Measurements from ENCODE around the gene RRN3. TPM values are rescaled to one million over a fixed set of nuclear protein-coding genes. Genes with fewer than 3 reads are reported as not detected.
"Not testable (repeated sequence)": the region's sequence is repeated elsewhere in the genome, so short reads cannot be mapped to it uniquely, and the experiment has no call there.

RRN3 gene
- total RNA-seq, 2 experiments from 2014 or later = 49.9 to 50.1 TPM

- not testable (repeated sequence) for H3K27ac Mint-ChIP-seq, H3K9me3 Mint-ChIP-seq, H3K27me3 Mint-ChIP-seq, H3K4me3 Mint-ChIP-seq, H3K36me3 Mint-ChIP-seq, H3K4me1 Mint-ChIP-seq, DNase-seq
Observed at GRCh38 chr16:15130256-15130932, 36.3 kb upstream of the RRN3 start.

- not testable (repeated sequence) for H3K27me3 Mint-ChIP-seq, DNase-seq, H3K4me1 Mint-ChIP-seq, H3K9me3 Mint-ChIP-seq, H3K27ac Mint-ChIP-seq, H3K36me3 Mint-ChIP-seq, H3K4me3 Mint-ChIP-seq
Observed at GRCh38 chr16:15127641-15128425, 33.8 kb upstream of the RRN3 start.

GRCh38 chr16:15100372-15100987 is 6.4 kb upstream of the RRN3 start:
- H3K4me1 Mint-ChIP-seq, H3K27ac Mint-ChIP-seq, H3K27me3 Mint-ChIP-seq, H3K36me3 Mint-ChIP-seq, DNase-seq, H3K9me3 Mint-ChIP-seq, H3K4me3 Mint-ChIP-seq: not testable (repeated sequence)

GRCh38 chr16:15099366-15099909 is 5.4 kb upstream of the RRN3 start:
- not testable (repeated sequence) for H3K4me3 Mint-ChIP-seq, H3K27me3 Mint-ChIP-seq

GRCh38 chr16:15096583-15096972 is 2.5 kb upstream of the RRN3 start:
- not testable (repeated sequence) for DNase-seq, H3K4me1 Mint-ChIP-seq, H3K27me3 Mint-ChIP-seq, H3K27ac Mint-ChIP-seq, H3K4me3 Mint-ChIP-seq, H3K9me3 Mint-ChIP-seq, H3K36me3 Mint-ChIP-seq

More at GRCh38 chr16:15099366-15099909, 5.4 kb upstream of the RRN3 start:
- H3K4me1 Mint-ChIP-seq, H3K9me3 Mint-ChIP-seq, H3K27ac Mint-ChIP-seq, DNase-seq, H3K36me3 Mint-ChIP-seq: not testable (repeated sequence)

GRCh38 chr16:15093571-15093954 is 509 bp downstream of the RRN3 start:
- DNase-seq, H3K4me1 Mint-ChIP-seq, H3K27me3 Mint-ChIP-seq, H3K9me3 Mint-ChIP-seq: not testable (repeated sequence)
- Mint-ChIP-seq H3K27ac (peak overlapping the region; percentile 97), H3K36me3 (peaks cover 15% of the 10 kb centered on the region), H3K4me3 (peak overlapping the region; percentile 96)

GRCh38 chr16:15090663-15091269 is 3.3 kb downstream of the RRN3 start:
- not testable (repeated sequence) for DNase-seq, H3K9me3 Mint-ChIP-seq, H3K27me3 Mint-ChIP-seq, H3K27ac Mint-ChIP-seq, H3K4me3 Mint-ChIP-seq
- H3K4me1 Mint-ChIP-seq = peaks cover 11% of the 10 kb centered on the region
- peaks cover 15% of the 10 kb centered on the region for H3K36me3 Mint-ChIP-seq

- DNase-seq, H3K9me3 Mint-ChIP-seq, H3K27ac Mint-ChIP-seq, H3K4me3 Mint-ChIP-seq, H3K4me1 Mint-ChIP-seq, H3K27me3 Mint-ChIP-seq: not testable (repeated sequence)
- H3K36me3 Mint-ChIP-seq = peaks cover 23% of the 10 kb centered on the region
Observed at GRCh38 chr16:15082788-15083187, 11.3 kb downstream of the RRN3 start.

- not testable (repeated sequence) for H3K27ac Mint-ChIP-seq, DNase-seq, H3K4me3 Mint-ChIP-seq, H3K27me3 Mint-ChIP-seq, H3K4me1 Mint-ChIP-seq, H3K9me3 Mint-ChIP-seq
- H3K36me3 Mint-ChIP-seq = peaks cover 28% of the 10 kb centered on the region
Observed at GRCh38 chr16:15080883-15081282, 13.2 kb downstream of the RRN3 start.

GRCh38 chr16:15076161-15076560 is 17.9 kb downstream of the RRN3 start:
- H3K27me3 Mint-ChIP-seq, DNase-seq, H3K4me3 Mint-ChIP-seq, H3K4me1 Mint-ChIP-seq, H3K9me3 Mint-ChIP-seq: not testable (repeated sequence)
- H3K27ac Mint-ChIP-seq = peak overlapping the region; percentile 61
- H3K36me3 Mint-ChIP-seq = peaks cover 29% of the 10 kb centered on the region

- H3K27ac Mint-ChIP-seq = no peak overlapping the region
- DNase-seq = no peak
- peaks cover 24% of the 10 kb centered on the region for H3K36me3 Mint-ChIP-seq
- H3K4me1 Mint-ChIP-seq = peaks cover 5% of the 10 kb centered on the region
- no peaks in the 10 kb centered on the region for H3K9me3 Mint-ChIP-seq
- H3K4me3 Mint-ChIP-seq = no peak overlapping the region
- H3K27me3 Mint-ChIP-seq = no peaks in the 10 kb centered on the region
Observed at GRCh38 chr16:15073101-15073500, 21.0 kb downstream of the RRN3 start.

- not testable (repeated sequence) for DNase-seq
Observed at GRCh38 chr16:15071916-15072769, 21.9 kb downstream of the RRN3 start.

GRCh38 chr16:15071013-15071412 is 23.1 kb downstream of the RRN3 start:
- peaks cover 19% of the 10 kb centered on the region for H3K36me3 Mint-ChIP-seq
- not testable (repeated sequence) for H3K27me3 Mint-ChIP-seq, H3K4me3 Mint-ChIP-seq, H3K4me1 Mint-ChIP-seq, H3K27ac Mint-ChIP-seq, DNase-seq, H3K9me3 Mint-ChIP-seq

More at GRCh38 chr16:15071916-15072769, 21.9 kb downstream of the RRN3 start:
- not testable (repeated sequence) for H3K4me1 Mint-ChIP-seq, H3K9me3 Mint-ChIP-seq, H3K4me3 Mint-ChIP-seq, H3K27ac Mint-ChIP-seq, H3K27me3 Mint-ChIP-seq
- peaks cover 21% of the 10 kb centered on the region for H3K36me3 Mint-ChIP-seq

GRCh38 chr16:15066690-15067089 is 27.4 kb downstream of the RRN3 start:
- not testable (repeated sequence) for DNase-seq, H3K4me1 Mint-ChIP-seq, H3K27me3 Mint-ChIP-seq, H3K9me3 Mint-ChIP-seq, H3K4me3 Mint-ChIP-seq, H3K27ac Mint-ChIP-seq
- peaks cover 19% of the 10 kb centered on the region for H3K36me3 Mint-ChIP-seq
